Measurements from ENCODE around the gene UBE2B.

DNA sequence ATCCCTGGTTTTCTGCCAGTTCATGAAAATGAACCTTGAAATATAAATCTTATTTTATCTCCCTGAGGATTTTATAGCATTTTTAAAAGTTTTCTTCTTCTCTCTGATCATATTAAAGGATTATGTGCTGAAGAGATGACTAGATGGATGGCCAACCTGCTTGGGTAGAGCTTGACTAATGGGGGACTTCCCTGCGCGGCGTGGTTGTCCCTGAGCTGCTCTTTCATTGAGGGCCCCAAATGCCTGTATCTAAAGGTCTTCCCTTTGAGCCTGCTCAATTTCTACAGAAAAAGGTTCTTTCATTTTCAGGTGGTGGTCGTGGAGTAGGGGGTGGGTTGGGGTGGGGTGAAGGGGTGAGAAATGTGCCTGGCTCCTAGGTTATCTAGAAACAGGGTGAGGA is 60.8 kb downstream of the UBE2B start:
- TF ChIP-seq, protein P1, sequence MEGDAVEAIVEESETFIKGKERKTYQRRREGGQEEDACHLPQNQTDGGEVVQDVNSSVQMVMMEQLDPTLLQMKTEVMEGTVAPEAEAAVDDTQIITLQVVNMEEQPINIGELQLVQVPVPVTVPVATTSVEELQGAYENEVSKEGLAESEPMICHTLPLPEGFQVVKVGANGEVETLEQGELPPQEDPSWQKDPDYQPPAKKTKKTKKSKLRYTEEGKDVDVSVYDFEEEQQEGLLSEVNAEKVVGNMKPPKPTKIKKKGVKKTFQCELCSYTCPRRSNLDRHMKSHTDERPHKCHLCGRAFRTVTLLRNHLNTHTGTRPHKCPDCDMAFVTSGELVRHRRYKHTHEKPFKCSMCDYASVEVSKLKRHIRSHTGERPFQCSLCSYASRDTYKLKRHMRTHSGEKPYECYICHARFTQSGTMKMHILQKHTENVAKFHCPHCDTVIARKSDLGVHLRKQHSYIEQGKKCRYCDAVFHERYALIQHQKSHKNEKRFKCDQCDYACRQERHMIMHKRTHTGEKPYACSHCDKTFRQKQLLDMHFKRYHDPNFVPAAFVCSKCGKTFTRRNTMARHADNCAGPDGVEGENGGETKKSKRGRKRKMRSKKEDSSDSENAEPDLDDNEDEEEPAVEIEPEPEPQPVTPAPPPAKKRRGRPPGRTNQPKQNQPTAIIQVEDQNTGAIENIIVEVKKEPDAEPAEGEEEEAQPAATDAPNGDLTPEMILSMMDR (IDR thresholded peaks at IDR 0.05), result no peak
- TF ChIP-seq POLR2AphosphoS5 (IDR thresholded peaks at IDR 0.05; ENCODE audit: low read depth, low read length), result no peak
